ENCODE results near the gene WDFY4. TPM values are rescaled to one million over a fixed set of nuclear protein-coding genes. Genes with fewer than 3 reads are reported as not detected.

WDFY4 gene
- polyA plus RNA-seq, 1 donor (not counting 4 experiments of a cell fraction or from before 2014, with no cell fraction given): 0.04 TPM

DNA sequence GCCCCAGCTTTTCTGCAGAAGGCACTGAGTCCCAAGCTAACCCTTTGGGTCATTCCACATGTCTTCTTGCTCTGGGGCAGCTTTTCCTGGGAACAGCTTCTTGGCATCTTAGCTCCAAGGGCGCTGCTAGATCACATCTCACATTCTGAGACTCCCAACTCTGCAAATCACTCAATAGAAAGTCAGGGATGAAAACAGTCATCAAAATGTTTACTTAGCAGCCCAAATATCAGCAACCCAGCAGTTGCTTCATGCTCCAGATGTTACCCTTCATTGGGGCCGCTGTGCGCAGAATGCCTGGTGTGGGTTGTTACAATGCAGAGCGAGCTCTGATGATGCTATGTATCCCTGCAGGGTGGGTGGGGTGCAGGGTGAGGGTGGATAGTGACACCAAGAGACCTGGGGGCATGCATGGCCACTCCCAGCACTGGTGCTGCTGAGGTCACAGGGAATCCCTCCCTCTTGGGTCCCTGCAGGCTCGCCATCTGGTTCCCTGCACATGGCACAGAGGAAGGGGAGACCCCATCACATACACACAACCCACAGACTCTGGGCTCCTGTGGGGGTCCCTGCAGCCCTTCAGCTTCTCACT lies 19.0 kb downstream of the WDFY4 start:
- no peak for DNase-seq (ENCODE audit: low read depth, low spot score)
- no peak overlapping the region for H3K27ac ChIP-seq (ENCODE audit: control insufficient read depth, insufficient read depth, low read length)
- no peaks in the 10 kb centered on the region for H3K4me1 ChIP-seq (ENCODE audit: control insufficient read depth, extremely low read depth, insufficient read depth, low read length)
- H3K4me3 ChIP-seq (ENCODE audit: control insufficient read depth in 2 of 3, extremely low read depth in 1 of 3, insufficient read depth in 2 of 3, low read depth in 1 of 3, low read length in 3 of 3): no peak overlapping the region
- H3K4me2 ChIP-seq (ENCODE audit: control insufficient read depth, extremely low read depth, insufficient read depth, low read depth, low read length): no peak overlapping the region
- no peaks in the 10 kb centered on the region for H3K9me1 ChIP-seq (ENCODE audit: control insufficient read depth, extremely low read depth, insufficient read depth, low read length)
- dilution Hi-C loops (cut with MboI; ENCODE audit: extremely low pct_ligation_motif_present, low sequenced_read_pairs): no loop called here
- FAIRE-seq: no peak
- no peak overlapping the region for H3K9ac ChIP-seq (ENCODE audit: control insufficient read depth, extremely low read depth, insufficient read depth, low read length)
- H3K79me2 ChIP-seq (ENCODE audit: control insufficient read depth, insufficient read depth, low read length): no peaks in the 10 kb centered on the region
- no peaks in the 10 kb centered on the region for H3K36me3 ChIP-seq (ENCODE audit: control insufficient read depth in 2 of 2, extremely low read depth in 1 of 2, insufficient read depth in 2 of 2, low read length in 2 of 2)
- H2AFZ ChIP-seq (ENCODE audit: control insufficient read depth, low read length): no peak overlapping the region
- H3K9me3 ChIP-seq (ENCODE audit: control insufficient read depth, low read depth, low read length): no peaks in the 10 kb centered on the region
- peaks cover 5% of the 10 kb centered on the region for H3K27me3 ChIP-seq (ENCODE audit: control insufficient read depth, extremely low read depth, insufficient read depth, low read length)
- TF ChIP-seq CTCF (optimal IDR thresholded peaks at IDR 0.05 in 1 of 3, IDR thresholded peaks at IDR 0.05 in 1 of 3, conservative IDR thresholded peaks at IDR 0.05 in 1 of 3; ENCODE audit: extremely low read depth in 1 of 3, insufficient read depth in 2 of 3, low read length in 3 of 3) (no peak), EZH2 (IDR thresholded peaks at IDR 0.05; ENCODE audit: low read length) (no peak)
- H4K20me1 ChIP-seq (ENCODE audit: control insufficient read depth, extremely low read depth, insufficient read depth, low read length): no peaks in the 10 kb centered on the region

- no peak overlapping the region for H3K4me2 ChIP-seq (ENCODE audit: control insufficient read depth, extremely low read depth, insufficient read depth, low read depth, low read length)
- H3K9me1 ChIP-seq (ENCODE audit: control insufficient read depth, extremely low read depth, insufficient read depth, low read length): no peaks in the 10 kb centered on the region
- TF ChIP-seq CTCF (optimal IDR thresholded peaks at IDR 0.05 in 1 of 3, IDR thresholded peaks at IDR 0.05 in 1 of 3, conservative IDR thresholded peaks at IDR 0.05 in 1 of 3; ENCODE audit: extremely low read depth in 1 of 3, insufficient read depth in 2 of 3, low read length in 3 of 3) (no peak), EZH2 (IDR thresholded peaks at IDR 0.05; ENCODE audit: low read length) (no peak)
- no peak overlapping the region for H3K4me3 ChIP-seq (ENCODE audit: control insufficient read depth in 2 of 3, extremely low read depth in 1 of 3, insufficient read depth in 2 of 3, low read depth in 1 of 3, low read length in 3 of 3)
- peaks cover 5% of the 10 kb centered on the region for H3K27me3 ChIP-seq (ENCODE audit: control insufficient read depth, extremely low read depth, insufficient read depth, low read length)
- no peak overlapping the region for H2AFZ ChIP-seq (ENCODE audit: control insufficient read depth, low read length)
- no peak for FAIRE-seq
- H3K36me3 ChIP-seq (ENCODE audit: control insufficient read depth in 2 of 2, extremely low read depth in 1 of 2, insufficient read depth in 2 of 2, low read length in 2 of 2): no peaks in the 10 kb centered on the region
- H3K4me1 ChIP-seq (ENCODE audit: control insufficient read depth, extremely low read depth, insufficient read depth, low read length): no peaks in the 10 kb centered on the region
- dilution Hi-C loops (cut with MboI; ENCODE audit: extremely low pct_ligation_motif_present, low sequenced_read_pairs): no loop called here
- no peak overlapping the region for H3K27ac ChIP-seq (ENCODE audit: control insufficient read depth, insufficient read depth, low read length)
- H4K20me1 ChIP-seq (ENCODE audit: control insufficient read depth, extremely low read depth, insufficient read depth, low read length): no peaks in the 10 kb centered on the region
- H3K79me2 ChIP-seq (ENCODE audit: control insufficient read depth, insufficient read depth, low read length): no peaks in the 10 kb centered on the region
- DNase-seq (ENCODE audit: low read depth, low spot score): no peak
- H3K9ac ChIP-seq (ENCODE audit: control insufficient read depth, extremely low read depth, insufficient read depth, low read length): no peak overlapping the region
- no peaks in the 10 kb centered on the region for H3K9me3 ChIP-seq (ENCODE audit: control insufficient read depth, low read depth, low read length)
Observed at GRCh38 chr10:48704156-48704555, 19.5 kb downstream of the WDFY4 start.

All from keratinocyte (primary cell).